ENCODE results near the gene ZFYVE27.

The ZFYVE27 gene

DNA sequence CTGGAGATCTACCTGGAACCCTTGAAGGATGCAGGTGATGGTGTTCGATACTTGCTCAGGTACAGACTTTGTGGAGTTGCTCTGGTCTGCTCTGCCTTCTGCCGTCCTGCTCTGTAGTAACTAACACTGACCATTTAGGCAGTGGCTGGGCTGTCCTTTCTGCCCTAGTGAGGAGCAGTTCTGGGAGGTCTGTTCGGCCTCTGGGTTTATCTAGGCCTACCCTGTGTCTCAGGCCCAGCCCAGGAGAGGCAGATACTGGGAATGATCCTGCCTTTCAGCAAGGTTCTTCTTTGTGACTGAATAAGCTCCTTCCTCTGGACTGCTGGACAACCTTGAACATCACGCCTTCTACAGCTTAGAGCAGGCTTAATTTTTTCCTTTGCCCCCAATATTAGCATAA, 1.7 kb downstream of the ZFYVE27 start:
- intact Hi-C loops (cut with DNase I): loop anchor here (5.0 kb wide), 1 partner anchor 166 kb away; the partner anchor contains the start of gene ANKRD2
- DNase-seq: peak in 1 of 10 donors; percentile 25

DNA sequence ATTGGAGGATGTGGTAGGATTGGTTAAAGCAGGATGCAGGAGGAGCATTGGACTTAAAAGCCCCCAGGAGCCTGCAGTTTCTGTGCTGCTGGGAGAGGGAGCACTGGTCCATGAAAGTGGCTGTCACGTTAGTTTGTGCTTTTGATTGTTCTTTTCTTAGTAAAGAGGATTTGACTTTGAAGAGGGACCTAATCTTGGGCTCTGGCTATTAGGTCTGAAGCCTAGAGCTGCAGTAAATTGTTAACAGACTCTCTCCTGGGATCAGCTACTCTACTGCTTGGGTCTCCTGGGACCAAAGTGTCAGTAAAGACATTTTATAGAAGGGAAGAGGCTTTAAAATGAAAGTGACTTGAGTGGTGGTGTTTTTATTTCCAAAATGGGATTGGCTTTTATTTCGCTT, 3.7 kb downstream of the ZFYVE27 start:
- DNase-seq: no peak
- intact Hi-C loops (cut with DNase I): no loop called here

GRCh38 chr10:97743169-97743943, 6.4 kb downstream of the ZFYVE27 start:
- intact Hi-C loops (cut with DNase I): no loop called here
- DNase-seq: peak in 1 of 10 donors; percentile 38

DNA sequence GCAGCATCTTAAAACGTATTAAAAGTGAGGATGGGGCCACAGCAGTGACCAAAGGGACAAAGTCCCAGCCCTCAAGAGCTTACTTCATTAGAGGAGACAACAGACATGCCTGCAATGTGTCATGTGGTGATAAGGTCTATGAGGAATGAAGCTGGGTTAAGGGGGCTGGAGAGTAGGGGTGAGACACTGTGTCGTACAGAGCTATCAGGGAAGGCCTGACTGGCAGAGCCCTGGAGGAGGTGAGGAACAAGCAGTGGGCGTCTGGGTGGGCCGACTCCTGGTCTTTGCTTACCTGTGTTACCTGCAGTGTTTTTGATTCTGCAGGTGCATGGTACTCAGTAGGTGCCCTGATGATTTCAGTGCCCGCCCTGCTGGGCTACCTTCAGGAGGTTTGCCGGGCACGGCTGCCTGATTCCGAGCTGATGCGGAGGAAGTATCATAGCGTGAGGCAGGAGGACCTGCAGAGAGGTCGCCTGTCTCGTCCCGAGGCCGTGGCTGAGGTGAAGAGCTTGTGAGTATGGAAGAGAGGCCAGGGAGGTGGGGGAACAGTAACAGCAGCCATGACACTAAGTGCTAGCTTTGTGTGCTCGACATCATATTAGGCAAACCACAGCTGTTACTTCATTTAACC, 7.6 kb downstream of the ZFYVE27 start:
- DNase-seq: peak in 1 of 10 donors; percentile 43
- intact Hi-C loops (cut with DNase I): no loop called here

- intact Hi-C loops (cut with DNase I): no loop called here
- no peak for DNase-seq
These were observed 10.6 kb downstream of the ZFYVE27 start for GRCh38 chr10:97747573-97747972.

- DNase-seq: peak in 2 of 10 donors; percentile 67 to 71
- intact Hi-C loops (cut with DNase I): no loop called here
These were observed 11.2 kb downstream of the ZFYVE27 start for GRCh38 chr10:97748116-97748515.

GRCh38 chr10:97752956-97753355, 16.0 kb downstream of the ZFYVE27 start:
- intact Hi-C loops (cut with DNase I): no loop called here

GRCh38 chr10:97754726-97755125, 17.8 kb downstream of the ZFYVE27 start:
- intact Hi-C loops (cut with DNase I): loop anchor here (5.0 kb wide), 1 partner anchor 288 kb away; no protein-coding TSS in a partner anchor
- DNase-seq: no peak

More at GRCh38 chr10:97752956-97753355, 16.0 kb downstream of the ZFYVE27 start:
- DNase-seq: peak in 2 of 10 donors; percentile 67 to 70

DNA sequence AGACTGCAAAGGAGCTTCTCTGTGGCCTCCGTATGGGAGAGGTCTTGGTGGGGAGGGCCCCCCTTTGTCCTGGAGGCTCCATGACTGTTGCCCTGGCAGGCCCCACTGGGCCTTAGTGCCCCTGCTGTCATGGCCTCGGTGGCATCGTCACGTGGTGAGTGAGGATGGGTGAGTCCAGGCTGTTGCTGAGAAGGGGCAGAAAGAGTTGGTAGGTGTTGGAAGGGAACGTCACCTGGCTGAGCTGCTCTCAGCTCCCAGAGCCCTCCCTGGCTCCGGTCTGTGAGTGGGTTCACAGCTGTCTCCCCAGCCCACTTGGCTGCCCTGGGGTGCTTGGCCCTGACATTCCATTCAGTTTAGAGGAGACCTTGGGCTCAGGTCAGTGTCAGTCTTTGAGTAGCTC, 18.8 kb downstream of the ZFYVE27 start:
- peak in 2 of 10 donors; percentile 44 to 72 for DNase-seq
- intact Hi-C loops (cut with DNase I): loop anchor here (5.0 kb wide), 1 partner anchor 287 kb away; no protein-coding TSS in a partner anchor

DNA sequence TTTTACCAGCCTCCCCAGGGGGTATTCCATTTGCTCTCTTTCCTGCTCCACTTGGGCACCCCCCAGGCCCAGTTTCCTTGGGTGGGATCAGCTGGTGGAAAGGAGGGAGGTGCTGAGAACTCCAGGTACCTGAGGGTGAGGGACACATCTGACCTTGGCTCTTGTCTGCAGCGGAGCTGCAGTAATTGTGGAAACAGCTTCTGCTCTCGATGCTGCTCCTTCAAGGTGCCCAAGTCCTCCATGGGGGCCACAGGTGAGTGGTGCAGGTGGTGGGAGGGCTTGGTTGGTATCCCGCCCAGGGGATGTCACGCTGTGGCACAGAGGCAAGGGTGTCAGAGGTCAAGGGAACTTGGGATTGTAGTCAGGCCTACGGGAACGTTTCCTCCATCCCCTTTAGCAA, 20.5 kb downstream of the ZFYVE27 start:
- DNase-seq: peak in 2 of 10 donors; percentile 15 to 57
- intact Hi-C loops (cut with DNase I): loop anchor here (5.0 kb wide), 1 partner anchor 285 kb away; no protein-coding TSS in a partner anchor

DNA sequence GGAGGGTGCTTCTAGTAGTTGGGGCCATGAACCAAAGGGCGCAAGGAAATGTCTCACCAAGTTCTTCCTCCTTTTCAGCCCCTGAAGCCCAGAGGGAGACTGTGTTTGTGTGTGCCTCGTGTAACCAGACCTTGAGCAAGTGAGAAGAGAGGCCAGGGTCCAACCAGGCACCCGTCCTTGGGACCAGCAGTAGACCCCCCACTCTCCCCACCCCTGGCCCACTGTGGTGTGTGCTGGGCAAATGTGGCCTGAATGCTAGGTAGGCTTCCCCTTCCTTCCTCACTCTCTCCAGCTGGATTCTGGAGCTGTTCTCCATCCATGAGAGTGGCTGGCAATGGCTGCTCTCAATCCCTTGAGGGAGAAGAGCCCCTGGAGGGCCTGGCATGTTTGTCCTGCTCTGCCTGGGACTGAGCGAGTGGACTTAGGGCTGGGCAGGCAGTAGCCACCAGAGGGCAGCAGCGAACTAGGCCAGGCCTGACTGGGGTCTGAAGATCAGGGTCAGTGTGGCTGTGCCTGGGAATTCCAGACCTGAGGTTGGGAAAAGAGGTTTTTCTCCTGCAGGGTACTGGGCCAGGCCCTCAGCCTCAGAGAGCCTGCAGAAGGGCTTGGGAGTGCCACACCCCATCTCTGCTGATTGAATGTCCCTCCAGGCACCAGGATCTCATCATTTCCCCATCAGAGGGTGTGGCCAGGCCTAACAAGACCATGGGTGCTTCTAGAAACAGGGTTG, 22.4 kb downstream of the ZFYVE27 start:
- peak; percentile 60 to 96 (median 75) for DNase-seq
- intact Hi-C loops (cut with DNase I): loop anchor here (1.0 to 5.0 kb wide), 2 partner anchors 110 to 283 kb away; no protein-coding TSS in a partner anchor

DNA sequence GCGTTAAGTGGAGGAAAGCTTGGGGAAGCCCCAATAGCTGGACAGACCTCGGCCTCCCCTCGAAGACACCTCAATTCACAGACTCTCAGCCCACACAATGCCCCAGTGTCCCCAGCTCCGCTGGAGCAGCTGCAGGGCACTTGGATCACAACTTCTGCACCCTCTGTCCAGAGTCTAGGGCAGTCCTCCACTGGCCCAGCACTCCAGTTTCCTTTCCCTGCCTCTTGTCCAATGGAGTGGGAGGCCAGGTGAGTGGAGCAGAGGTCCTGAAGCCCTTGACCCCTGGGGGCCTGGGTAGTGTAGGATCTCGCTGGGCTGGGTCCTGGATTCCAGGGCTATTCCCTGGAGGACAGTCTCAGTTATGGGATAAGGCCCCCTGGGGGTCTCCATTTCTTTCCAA, 23.0 kb downstream of the ZFYVE27 start:
- DNase-seq: peak in 2 of 10 donors; percentile 62 to 69
- intact Hi-C loops (cut with DNase I): loop anchor here (1.0 to 5.0 kb wide), 2 partner anchors 109 to 282 kb away; no protein-coding TSS in a partner anchor

GRCh38 chr10:97760461-97761257, 23.7 kb downstream of the ZFYVE27 start:
- intact Hi-C loops (cut with DNase I): no loop called here
- peak in 2 of 10 donors; percentile 68 to 82 for DNase-seq

DNA sequence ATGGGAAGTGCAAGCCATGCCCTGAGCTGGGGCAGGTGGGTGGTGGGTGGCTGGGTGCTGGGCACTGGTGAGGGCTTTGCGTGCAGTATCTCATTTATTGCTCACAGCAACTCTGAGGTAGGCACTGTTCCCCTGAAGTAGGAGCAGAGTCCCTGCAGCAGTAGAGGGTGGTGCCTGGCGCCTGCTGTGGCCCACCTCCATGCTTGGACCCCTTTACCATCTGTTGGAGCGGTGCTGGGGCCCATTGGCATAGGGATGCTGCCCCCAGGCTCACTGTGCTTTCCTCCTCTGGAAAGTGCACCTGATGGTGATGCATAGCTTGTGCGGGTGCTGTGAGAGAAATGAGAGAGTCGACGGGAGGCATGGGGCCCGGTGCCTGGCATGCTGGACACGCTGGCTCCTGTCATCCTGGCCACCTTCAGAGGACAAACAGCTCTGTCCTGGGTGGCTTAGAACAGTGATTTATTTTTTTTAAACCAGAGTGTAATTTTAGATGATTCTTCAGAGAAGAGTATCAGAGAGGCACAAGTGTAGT, 24.5 kb downstream of the ZFYVE27 start:
- DNase-seq: peak in 3 of 10 donors; percentile 72 to 85 (median 81)
- intact Hi-C loops (cut with DNase I): no loop called here

GRCh38 chr10:97762056-97762455, 25.1 kb downstream of the ZFYVE27 start:
- intact Hi-C loops (cut with DNase I): no loop called here
- peak in 3 of 10 donors; percentile 58 to 82 (median 80) for DNase-seq

DNA sequence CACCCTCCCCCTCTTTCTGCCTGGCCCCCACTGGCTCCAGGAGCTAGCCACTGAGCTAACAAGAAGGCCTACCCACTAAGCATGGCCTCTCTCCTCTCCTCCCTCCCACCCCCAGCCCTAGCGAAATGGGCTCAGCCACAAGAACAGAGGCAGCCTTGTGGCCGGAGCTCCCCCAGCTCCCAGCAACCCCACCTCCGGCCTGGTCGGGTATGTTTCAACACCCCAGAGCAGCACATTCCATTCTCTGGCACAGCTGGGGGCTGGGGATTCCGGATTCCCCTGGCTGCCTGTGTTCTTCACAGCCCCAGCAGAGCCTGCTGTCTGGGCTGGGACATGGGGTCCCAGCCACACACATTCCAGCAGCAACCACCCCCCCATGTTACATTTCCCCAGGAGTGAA, 25.9 kb downstream of the ZFYVE27 start:
- intact Hi-C loops (cut with DNase I): no loop called here
- DNase-seq: peak in 5 of 10 donors; percentile 35 to 83 (median 53)

DNA sequence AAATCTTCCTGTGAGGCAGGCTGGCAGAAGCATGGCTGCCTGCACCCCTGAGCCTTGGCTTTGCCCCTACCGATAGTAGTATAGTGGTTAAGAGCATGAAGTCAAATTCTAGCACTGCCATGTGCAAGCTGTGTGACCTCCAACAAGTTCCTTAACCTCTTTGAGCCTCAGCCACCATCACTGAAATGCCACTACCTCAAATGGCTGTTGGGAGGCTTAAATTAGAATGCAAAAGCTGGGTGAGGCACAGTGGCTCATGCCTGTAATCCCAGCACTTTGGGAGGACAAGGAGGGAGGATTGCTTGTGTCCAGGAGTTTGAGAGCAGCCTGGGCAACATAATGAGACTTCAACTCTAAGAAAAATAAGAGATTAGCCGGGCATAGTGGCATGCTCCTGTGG, 26.5 kb downstream of the ZFYVE27 start:
- intact Hi-C loops (cut with DNase I): no loop called here
- DNase-seq: peak in 3 of 10 donors; percentile 6 to 39 (median 11)

DNA sequence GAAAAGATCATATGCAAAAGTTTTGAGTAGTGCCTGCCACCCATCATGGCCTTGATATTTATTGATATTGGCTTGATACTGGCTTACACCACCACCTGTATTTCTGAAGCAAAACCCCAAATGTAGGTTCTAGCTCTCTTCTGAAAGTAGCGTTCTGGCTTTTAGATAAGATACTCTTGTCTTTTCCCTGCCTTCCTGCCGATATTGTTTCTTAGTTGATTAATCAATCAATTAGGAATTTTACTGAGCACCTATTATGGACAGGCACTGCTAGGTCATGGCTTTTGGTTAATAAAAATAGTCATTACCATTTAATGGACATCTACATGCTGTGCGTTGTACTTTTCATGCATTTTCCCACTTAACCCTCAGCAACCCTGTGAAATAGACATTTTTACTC, 27.0 kb downstream of the ZFYVE27 start:
- intact Hi-C loops (cut with DNase I): no loop called here

GRCh38 chr10:97764519-97764931, 27.6 kb downstream of the ZFYVE27 start:
- peak in 3 of 10 donors; percentile 5 to 40 (median 10) for DNase-seq

More for the DNA sequence above, 27.0 kb downstream of the ZFYVE27 start:
- DNase-seq: no peak

More at GRCh38 chr10:97764519-97764931, 27.6 kb downstream of the ZFYVE27 start:
- intact Hi-C loops (cut with DNase I): no loop called here

All from posterior cingulate gyrus (tissue), 11 donors.